Type B pancreatic cell (in vitro differentiated cells): ENCODE results near the gene RPL22. TPM values are rescaled to one million over a fixed set of nuclear protein-coding genes. Genes with fewer than 3 reads are reported as not detected.
A peak's percentile ranks its signal among the peaks of the same experiment; 100 is the strongest.

Source experiments
- DNase-seq: peaks from one replicate; pipeline ENCODE4 v3.0.0; 2021; ENCODE audit warnings: mixed read lengths; ENCODE audit not compliant: unreplicated experiment; ENCODE audit errors: extremely low spot score
- H3K27ac Mint-ChIP-seq: 2 replicates; pipeline ENCODE4 v1.8.0; 2021; ENCODE audit warnings: mild to moderate bottlenecking, mixed read lengths
- H3K27me3 Mint-ChIP-seq: 2 replicates; pipeline ENCODE4 v1.8.0; 2021; ENCODE audit warnings: mixed read lengths
- H3K36me3 Mint-ChIP-seq: 2 replicates; pipeline ENCODE4 v1.8.0; 2021; ENCODE audit warnings: mixed read lengths
- H3K4me1 Mint-ChIP-seq: one replicate; pipeline ENCODE4 v1.8.0; 2021; ENCODE audit warnings: mixed read lengths; ENCODE audit not compliant: unreplicated experiment
- H3K4me3 Mint-ChIP-seq: 2 replicates; pipeline ENCODE4 v1.8.0; 2021; ENCODE audit warnings: mild to moderate bottlenecking, mixed read lengths
- H3K9me3 Mint-ChIP-seq: 2 replicates; pipeline ENCODE4 v1.8.0; 2021; ENCODE audit warnings: mixed read lengths
- CTCF ChIP-seq: fragments of 200-600 bp; sonication (generic); conservative IDR thresholded peaks from 2 replicates; pipeline ENCODE4 v1.5.0; 2021; ENCODE audit warnings: antibody characterized with exemption, mild to moderate bottlenecking
- total RNA-seq: library from RNA; stranded (reverse); gene quantifications from 2 replicates; pipeline ENCODE4 v1.2.1, GENCODE V29; 2021; ENCODE audit warnings: low replicate concordance

Gene RPL22
- total RNA-seq, 1 donor from 2014 or later: 499 TPM

- Mint-ChIP-seq H3K36me3 (no peaks in the 10 kb centered on the region), H3K27me3 (peaks cover 15% of the 10 kb centered on the region), H3K9me3 (no peaks in the 10 kb centered on the region), H3K4me3 (no peak overlapping the region), H3K27ac (no peak overlapping the region), H3K4me1 (peaks cover 15% of the 10 kb centered on the region)
- TF ChIP-seq CTCF: no peak
- DNase-seq: no peak
These were observed 54.6 kb downstream of the RPL22 start for GRCh38 chr1:6144647-6145395.

- Mint-ChIP-seq H3K27me3 (peaks cover 15% of the 10 kb centered on the region), H3K4me1 (peaks cover 15% of the 10 kb centered on the region), H3K9me3 (no peaks in the 10 kb centered on the region), H3K36me3 (no peaks in the 10 kb centered on the region), H3K4me3 (no peak overlapping the region), H3K27ac (peak overlapping the region; percentile 4)
- no peak for TF ChIP-seq CTCF
- no peak for DNase-seq
These were observed 55.2 kb downstream of the RPL22 start for GRCh38 chr1:6144175-6144574.

- H3K27ac Mint-ChIP-seq: no peak overlapping the region
- no peak for TF ChIP-seq CTCF
- H3K27me3 Mint-ChIP-seq: peaks cover 19% of the 10 kb centered on the region
- H3K4me1 Mint-ChIP-seq: peaks cover 13% of the 10 kb centered on the region
- H3K36me3 Mint-ChIP-seq: no peaks in the 10 kb centered on the region
- H3K4me3 Mint-ChIP-seq: no peak overlapping the region
- no peaks in the 10 kb centered on the region for H3K9me3 Mint-ChIP-seq
- no peak for DNase-seq
These were observed 56.0 kb downstream of the RPL22 start for GRCh38 chr1:6143395-6143794.

- Mint-ChIP-seq H3K27ac (no peak overlapping the region), H3K9me3 (no peaks in the 10 kb centered on the region), H3K4me1 (peaks cover 11% of the 10 kb centered on the region), H3K36me3 (no peaks in the 10 kb centered on the region), H3K4me3 (no peak overlapping the region), H3K27me3 (peaks cover 14% of the 10 kb centered on the region)
- TF ChIP-seq CTCF: no peak
- no peak for DNase-seq
These were observed 56.7 kb downstream of the RPL22 start for GRCh38 chr1:6142734-6143133.

GRCh38 chr1:6142036-6142621 is 57.3 kb downstream of the RPL22 start:
- H3K27ac Mint-ChIP-seq: no peak overlapping the region
- H3K4me1 Mint-ChIP-seq: peaks cover 11% of the 10 kb centered on the region
- no peak for TF ChIP-seq CTCF
- no peaks in the 10 kb centered on the region for H3K9me3 Mint-ChIP-seq
- DNase-seq: no peak
- H3K4me3 Mint-ChIP-seq: no peak overlapping the region
- no peaks in the 10 kb centered on the region for H3K36me3 Mint-ChIP-seq
- peaks cover 14% of the 10 kb centered on the region for H3K27me3 Mint-ChIP-seq
